HCT116 (cell line): ENCODE measurements around the gene LIPK.
"Not testable (repeated sequence)": the region's sequence is repeated elsewhere in the genome, so short reads cannot be mapped to it uniquely, and the experiment has no call there.

Experiments
- CTCF ChIP-seq, 3 experiments: fragments of 200-600 bp in 1 of 3; sonication (generic) in 1 of 3; IDR thresholded peaks in 2 of 3; conservative IDR thresholded peaks in 1 of 3; 2 replicates each; pipeline ENCODE4 v1.5.1; 2012 to 2017; ENCODE audit warnings: low read depth in 2 of 3, low read length in 2 of 3, antibody characterized with exemption in 1 of 3, borderline replicate concordance in 1 of 3, control low read depth in 1 of 3, mild to moderate bottlenecking in 1 of 3, mixed read lengths in 1 of 3, mixed run types in 1 of 3, moderate library complexity in 1 of 3; ENCODE audit not compliant: insufficient read depth in 1 of 3
- POLR2A ChIP-seq: IDR thresholded peaks from 2 replicates; pipeline ENCODE4 v1.7.0; 2011; ENCODE audit warnings: borderline replicate concordance; ENCODE audit not compliant: insufficient read depth, insufficient read length; ENCODE audit errors: extremely low read depth
- SP1 ChIP-seq: IDR thresholded peaks from 2 replicates; pipeline ENCODE4 v1.6.1; 2012; ENCODE audit warnings: low read depth
- ZBTB33 ChIP-seq: IDR thresholded peaks from 2 replicates; pipeline ENCODE4 v1.6.1; 2011; ENCODE audit warnings: mild to moderate bottlenecking, low read length, moderate library complexity; ENCODE audit not compliant: insufficient replicate concordance; ENCODE audit errors: extremely low read depth
- TF ChIP-seq, protein P1 (sequence below): IDR thresholded peaks from 2 replicates; pipeline ENCODE4 v1.6.1; 2012

DNA sequence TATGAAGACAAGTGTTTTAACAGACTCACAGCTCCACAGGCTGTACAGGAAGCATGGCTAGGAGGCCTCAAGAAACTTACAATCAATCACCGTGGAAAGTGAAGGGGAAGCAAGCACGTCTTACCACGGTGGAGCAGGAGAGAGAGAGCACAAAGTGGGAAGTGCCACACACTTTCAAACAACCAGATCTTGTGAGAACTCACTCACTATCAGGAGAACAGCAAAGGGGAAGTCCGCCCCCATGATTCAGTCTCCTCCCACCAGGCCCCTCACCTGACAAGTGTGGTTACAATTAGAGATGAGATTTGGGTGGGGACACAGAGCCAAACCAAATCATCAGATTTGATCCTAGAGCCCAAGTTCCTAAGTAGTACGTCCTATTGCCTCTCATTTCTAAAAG lies 35.9 kb downstream of the LIPK start:
- TF ChIP-seq, protein P1, sequence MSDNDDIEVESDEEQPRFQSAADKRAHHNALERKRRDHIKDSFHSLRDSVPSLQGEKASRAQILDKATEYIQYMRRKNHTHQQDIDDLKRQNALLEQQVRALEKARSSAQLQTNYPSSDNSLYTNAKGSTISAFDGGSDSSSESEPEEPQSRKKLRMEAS: not testable (repeated sequence)
- not testable (repeated sequence) for TF ChIP-seq POLR2A; CTCF (IDR thresholded peaks at IDR 0.05 in 2 of 3, conservative IDR thresholded peaks at IDR 0.05 in 1 of 3; ENCODE audit: borderline replicate concordance in 1 of 3, insufficient read depth in 1 of 3, low read depth in 2 of 3, low read length in 2 of 3); SP1; ZBTB33
